HEK293T (cell line): ENCODE measurements around the gene FKRP.

Source experiments
- ARNT ChIP-seq: fragments of 450-650 bp; IDR thresholded peaks from 2 replicates; pipeline ENCODE4 v1.6.1; 2017; ENCODE audit warnings: mild to moderate bottlenecking
- BHLHE40 ChIP-seq: fragments of 450-650 bp; IDR thresholded peaks from 2 replicates; pipeline ENCODE4 v1.6.1; 2016; ENCODE audit warnings: mild to moderate bottlenecking, moderate library complexity, borderline replicate concordance
- CTBP1 ChIP-seq: fragments of 450-650 bp; IDR thresholded peaks from 2 replicates; pipeline ENCODE4 v1.6.1; 2016; ENCODE audit warnings: borderline replicate concordance
- ELF4 ChIP-seq: fragments of 450-650 bp; IDR thresholded peaks from 2 replicates; pipeline ENCODE4 v1.6.1; 2017; ENCODE audit warnings: antibody characterized with exemption
- FOXA1 ChIP-seq: fragments of 450-650 bp; IDR thresholded peaks from 2 replicates; pipeline ENCODE4 v1.6.1; 2016; ENCODE audit warnings: mild to moderate bottlenecking
- FOXK2 ChIP-seq: fragments of 450-650 bp; IDR thresholded peaks from 2 replicates; pipeline ENCODE4 v1.6.1; 2016; ENCODE audit warnings: mild to moderate bottlenecking
- FOXM1 ChIP-seq: fragments of 450-650 bp; IDR thresholded peaks from 2 replicates; pipeline ENCODE4 v1.6.1; 2017; ENCODE audit warnings: mild to moderate bottlenecking, borderline replicate concordance
- HDGF ChIP-seq: fragments of 450-650 bp; IDR thresholded peaks from 2 replicates; pipeline ENCODE4 v1.6.1; 2017; ENCODE audit warnings: antibody characterized with exemption, borderline replicate concordance
- LEF1 ChIP-seq: fragments of 450-650 bp; IDR thresholded peaks from 2 replicates; pipeline ENCODE4 v1.6.1; 2017; ENCODE audit warnings: mild to moderate bottlenecking, borderline replicate concordance
- NFRKB ChIP-seq: fragments of 450-650 bp; IDR thresholded peaks from 2 replicates; pipeline ENCODE4 v1.6.1; 2016; ENCODE audit warnings: mild to moderate bottlenecking, moderate library complexity
- SP1 ChIP-seq: fragments of 450-650 bp; IDR thresholded peaks from 2 replicates; pipeline ENCODE4 v1.6.1; 2017
- TARDBP ChIP-seq: fragments of 450-650 bp; IDR thresholded peaks from 2 replicates; pipeline ENCODE4 v1.6.1; 2016
- ZNF384 ChIP-seq: fragments of 450-650 bp; IDR thresholded peaks from 2 replicates; pipeline ENCODE4 v1.6.1; 2016
- TF ChIP-seq, protein P1 (sequence below): fragments of 450-650 bp; IDR thresholded peaks from 2 replicates; pipeline ENCODE4 v1.6.1; 2016

- TF ChIP-seq SP1 (no peak), TARDBP (no peak), ARNT (no peak), NFRKB (no peak), BHLHE40 (no peak), FOXK2 (no peak), FOXA1 (no peak), LEF1 (no peak), FOXM1 (no peak), HDGF (no peak), ZNF384 (no peak), ELF4 (no peak), CTBP1 (no peak)
- TF ChIP-seq, protein P1, sequence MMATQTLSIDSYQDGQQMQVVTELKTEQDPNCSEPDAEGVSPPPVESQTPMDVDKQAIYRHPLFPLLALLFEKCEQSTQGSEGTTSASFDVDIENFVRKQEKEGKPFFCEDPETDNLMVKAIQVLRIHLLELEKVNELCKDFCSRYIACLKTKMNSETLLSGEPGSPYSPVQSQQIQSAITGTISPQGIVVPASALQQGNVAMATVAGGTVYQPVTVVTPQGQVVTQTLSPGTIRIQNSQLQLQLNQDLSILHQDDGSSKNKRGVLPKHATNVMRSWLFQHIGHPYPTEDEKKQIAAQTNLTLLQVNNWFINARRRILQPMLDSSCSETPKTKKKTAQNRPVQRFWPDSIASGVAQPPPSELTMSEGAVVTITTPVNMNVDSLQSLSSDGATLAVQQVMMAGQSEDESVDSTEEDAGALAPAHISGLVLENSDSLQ, result no peak
These were observed 31.3 kb upstream of the FKRP start for GRCh38 chr19:46714444-46715106.
